ENCODE data around the gene KIF5A.

Gene KIF5A

GRCh38 chr12:57531836-57532235, 18.0 kb upstream of the KIF5A start:
- no peak for FAIRE-seq
- no peak for DNase-seq (ENCODE audit: extremely low spot score, insufficient read length, low read depth)

GRCh38 chr12:57533108-57533507, 16.7 kb upstream of the KIF5A start:
- FAIRE-seq (no peak), DNase-seq (ENCODE audit: extremely low spot score, insufficient read length, low read depth) (no peak)

GRCh38 chr12:57534250-57534649, 15.6 kb upstream of the KIF5A start:
- FAIRE-seq = no peak
- no peak for DNase-seq (ENCODE audit: extremely low spot score, insufficient read length, low read depth)

GRCh38 chr12:57534991-57535543, 14.8 kb upstream of the KIF5A start:
- FAIRE-seq (no peak), DNase-seq (ENCODE audit: extremely low spot score, insufficient read length, low read depth) (no peak)

GRCh38 chr12:57535764-57536596, 13.9 kb upstream of the KIF5A start:
- DNase-seq (ENCODE audit: extremely low spot score, insufficient read length, low read depth) = no peak
- FAIRE-seq = no peak

GRCh38 chr12:57536597-57536942, 13.3 kb upstream of the KIF5A start:
- no peak for FAIRE-seq
- no peak for DNase-seq (ENCODE audit: extremely low spot score, insufficient read length, low read depth)

GRCh38 chr12:57539134-57539768, 10.6 kb upstream of the KIF5A start:
- FAIRE-seq = no peak
- DNase-seq (ENCODE audit: extremely low spot score, insufficient read length, low read depth) = no peak

- DNase-seq (ENCODE audit: extremely low spot score, insufficient read length, low read depth) (no peak), FAIRE-seq (no peak)
These were observed 8.8 kb upstream of the KIF5A start for GRCh38 chr12:57541001-57541400.

GRCh38 chr12:57541717-57542116, 8.1 kb upstream of the KIF5A start:
- no peak for FAIRE-seq
- no peak for DNase-seq (ENCODE audit: extremely low spot score, insufficient read length, low read depth)

GRCh38 chr12:57543581-57543980, 6.3 kb upstream of the KIF5A start:
- DNase-seq (ENCODE audit: extremely low spot score, insufficient read length, low read depth) = no peak
- no peak for FAIRE-seq

- no peak for FAIRE-seq
- no peak for DNase-seq (ENCODE audit: extremely low spot score, insufficient read length, low read depth)
These were observed 3.9 kb upstream of the KIF5A start for GRCh38 chr12:57545809-57546437.

GRCh38 chr12:57546438-57547287, 3.2 kb upstream of the KIF5A start, which contains the start of gene DCTN2:
Gene DCTN2, minus strand, starts transcription at chr12:57547192. Its CDS starts 129 bp downstream, at chr12:57547063.
- DNase-seq (ENCODE audit: extremely low spot score, insufficient read length, low read depth) (peak; percentile 97), FAIRE-seq (peak; percentile 97)

- no peak for FAIRE-seq
These were observed 2.4 kb upstream of the KIF5A start for GRCh38 chr12:57547288-57548012.

GRCh38 chr12:57548013-57548315, 1.9 kb upstream of the KIF5A start:
- no peak for FAIRE-seq
- DNase-seq (ENCODE audit: extremely low spot score, insufficient read length, low read depth) = no peak

More at GRCh38 chr12:57547288-57548012, 2.4 kb upstream of the KIF5A start:
- DNase-seq (ENCODE audit: extremely low spot score, insufficient read length, low read depth) = no peak

GRCh38 chr12:57548488-57548887, 1.4 kb upstream of the KIF5A start:
- no peak for FAIRE-seq
- DNase-seq (ENCODE audit: extremely low spot score, insufficient read length, low read depth) = no peak

GRCh38 chr12:57549203-57549908, 488 bp upstream of the KIF5A start:
- DNase-seq (ENCODE audit: extremely low spot score, insufficient read length, low read depth) = no peak
- FAIRE-seq = no peak

- FAIRE-seq (no peak), DNase-seq (ENCODE audit: extremely low spot score, insufficient read length, low read depth) (no peak)
These were observed 1.1 kb downstream of the KIF5A start for GRCh38 chr12:57550641-57551549.
